Stimulated activated CD4-positive, alpha-beta T cell treated with anti-CD3 and anti-CD28 coated beads, Interleukin-1b, Interleukin-23, amount 100 ng/mL, for 1 hour (primary cell): Measurements from ENCODE around the gene HIF1AN.

Experiments
- DNase-seq, 2 donors: peaks; one replicate each; pipeline ENCODE4 v3.0.0-alpha.2; 2020; ENCODE audit warnings: low read depth in 2 of 2

HIF1AN gene

GRCh38 chr10:100522107-100522801 lies 13.5 kb upstream of the HIF1AN start:
- no peak for DNase-seq

GRCh38 chr10:100522945-100523344 lies 12.8 kb upstream of the HIF1AN start:
- no peak for DNase-seq

GRCh38 chr10:100524206-100524605 lies 11.5 kb upstream of the HIF1AN start:
- no peak for DNase-seq

- no peak for DNase-seq
These were observed 11.1 kb upstream of the HIF1AN start for GRCh38 chr10:100524638-100525037.

- no peak for DNase-seq
These were observed 7.4 kb upstream of the HIF1AN start for GRCh38 chr10:100528123-100528886.

GRCh38 chr10:100528921-100529474 lies 6.7 kb upstream of the HIF1AN start:
- no peak for DNase-seq

- peak; percentile 70 to 75 for DNase-seq
These were observed 6.1 kb upstream of the HIF1AN start, which contains the start of gene NDUFB8 for GRCh38 chr10:100529475-100530298. Gene NDUFB8 (minus strand): TSS chr10:100529871. CDS start chr10:100529851, 20 bp downstream.

- no peak for DNase-seq
These were observed 4.0 kb upstream of the HIF1AN start for GRCh38 chr10:100531761-100532160.

- DNase-seq = no peak
These were observed 1.0 kb upstream of the HIF1AN start for GRCh38 chr10:100534726-100535125.

GRCh38 chr10:100535338-100535714 lies 417 bp upstream of the HIF1AN start:
- no peak for DNase-seq

- no peak for DNase-seq
These were observed 1.7 kb downstream of the HIF1AN start for GRCh38 chr10:100537475-100537874.

- no peak for DNase-seq
These were observed 9.2 kb downstream of the HIF1AN start for GRCh38 chr10:100544950-100545349.

- DNase-seq = no peak
These were observed 15.5 kb downstream of the HIF1AN start for GRCh38 chr10:100551196-100551595.

GRCh38 chr10:100551738-100552137 lies 16.0 kb downstream of the HIF1AN start:
- no peak for DNase-seq

- no peak for DNase-seq
These were observed 18.2 kb downstream of the HIF1AN start for GRCh38 chr10:100553929-100554328.

GRCh38 chr10:100554902-100555301 lies 19.2 kb downstream of the HIF1AN start:
- no peak for DNase-seq

GRCh38 chr10:100560248-100560647 lies 24.5 kb downstream of the HIF1AN start:
- no peak for DNase-seq

- no peak for DNase-seq
These were observed 25.3 kb downstream of the HIF1AN start for GRCh38 chr10:100561005-100561404.

GRCh38 chr10:100562008-100562672 lies 26.4 kb downstream of the HIF1AN start:
- peak; percentile 42 to 63 for DNase-seq

GRCh38 chr10:100565206-100565985 lies 29.7 kb downstream of the HIF1AN start:
- no peak for DNase-seq

- no peak for DNase-seq
These were observed 30.8 kb downstream of the HIF1AN start for GRCh38 chr10:100566561-100566960.
